Liver (tissue), 9 donors: ENCODE results near the gene ATF4. TPM values are rescaled to one million over a fixed set of nuclear protein-coding genes. Genes with fewer than 3 reads are reported as not detected.

Experiments used
- DNase-seq: peaks from one replicate; pipeline ENCODE4 v3.0.0-alpha.2; 2017; ENCODE audit warnings: low spot score
- H3K27ac ChIP-seq, 2 donors: one replicate each; pipeline ENCODE4 v1.7.0; 2013; ENCODE audit warnings: inconsistent platforms in 2 of 2, low read length in 2 of 2, control low read depth in 1 of 2, low read depth in 1 of 2, mild to moderate bottlenecking in 1 of 2
- H3K27me3 ChIP-seq, 4 donors: one replicate each; pipeline versions ENCODE4 v1.6.1 to v1.7.0; 2013; ENCODE audit warnings: low read length in 3 of 4, inconsistent platforms in 1 of 4, mild to moderate bottlenecking in 1 of 4, moderate library complexity in 1 of 4; ENCODE audit not compliant: control insufficient read depth in 4 of 4, insufficient read depth in 4 of 4
- H3K36me3 ChIP-seq, 4 donors: one replicate each; pipeline versions ENCODE4 v1.6.1 to v1.7.0; 2013; ENCODE audit warnings: low read length in 3 of 4, mild to moderate bottlenecking in 3 of 4, low read depth in 1 of 4, moderate library complexity in 1 of 4; ENCODE audit not compliant: control insufficient read depth in 4 of 4, insufficient read depth in 3 of 4
- H3K4me1 ChIP-seq, 4 donors: one replicate each; pipeline versions ENCODE4 v1.6.1 to v1.7.0; 2013; ENCODE audit warnings: low read length in 3 of 4, mild to moderate bottlenecking in 3 of 4, moderate library complexity in 1 of 4; ENCODE audit not compliant: control insufficient read depth in 4 of 4, insufficient read depth in 4 of 4
- H3K4me3 ChIP-seq, 3 donors: one replicate each; pipeline versions ENCODE4 v1.6.1 to v1.7.0; 2013; ENCODE audit warnings: low read length in 3 of 3, control low read depth in 1 of 3, low read depth in 1 of 3, mild to moderate bottlenecking in 1 of 3
- H3K9ac ChIP-seq, 2 donors: one replicate each; pipeline ENCODE4 v1.7.0; 2013; ENCODE audit warnings: low read length in 2 of 2, mild to moderate bottlenecking in 2 of 2, moderate library complexity in 2 of 2, control low read depth in 1 of 2, low read depth in 1 of 2
- H3K9me3 ChIP-seq, 4 donors: one replicate each; pipeline versions ENCODE4 v1.6.1 to v1.7.0; 2013; ENCODE audit warnings: low read length in 3 of 4; ENCODE audit not compliant: control insufficient read depth in 4 of 4
- ATF3 ChIP-seq: IDR thresholded peaks from 2 replicates; pipeline ENCODE4 v1.6.1; 2016; ENCODE audit warnings: antibody characterized with exemption
- CTCF ChIP-seq: fragments of 150-350 bp; IDR thresholded peaks from 2 replicates; pipeline ENCODE4 v1.5.1; 2017; ENCODE audit warnings: improper control_type of control experiment, low read depth, low read length; ENCODE audit not compliant: missing input control
- EGR1 ChIP-seq, 2 donors: IDR thresholded peaks; 2 replicates each; pipeline ENCODE4 v1.6.1; 2016 to 2018; ENCODE audit warnings: antibody characterized with exemption in 2 of 2, low read depth in 2 of 2
- FOXA1 ChIP-seq: IDR thresholded peaks from 2 replicates; pipeline ENCODE4 v1.6.1; 2016; ENCODE audit warnings: antibody characterized with exemption
- FOXA2 ChIP-seq: IDR thresholded peaks from 2 replicates; pipeline ENCODE4 v1.6.1; 2016; ENCODE audit warnings: antibody characterized with exemption
- GABPA ChIP-seq, 2 donors: IDR thresholded peaks in 1 of 2; conservative IDR thresholded peaks in 1 of 2; 2 replicates each; pipeline ENCODE4 v1.6.1; 2016; ENCODE audit warnings: antibody characterized with exemption in 2 of 2, mild to moderate bottlenecking in 1 of 2, moderate library complexity in 1 of 2
- HNF4A ChIP-seq, 2 donors: conservative IDR thresholded peaks; 2 replicates each; pipeline ENCODE4 v1.6.1; 2016; ENCODE audit warnings: antibody characterized with exemption in 2 of 2, mild to moderate bottlenecking in 2 of 2
- HNF4G ChIP-seq: IDR thresholded peaks from 2 replicates; pipeline ENCODE4 v1.6.1; 2016; ENCODE audit warnings: antibody characterized with exemption
- JUND ChIP-seq, 2 donors: IDR thresholded peaks; 2 replicates each; pipeline ENCODE4 v1.6.1; 2016; ENCODE audit warnings: antibody characterized with exemption in 2 of 2
- NR2F2 ChIP-seq: IDR thresholded peaks from 2 replicates; pipeline ENCODE4 v1.6.1; 2016; ENCODE audit warnings: antibody characterized with exemption
- RAD21 ChIP-seq, 2 donors: IDR thresholded peaks; 2 replicates each; pipeline ENCODE4 v1.6.1; 2016; ENCODE audit warnings: antibody characterized with exemption in 2 of 2, mild to moderate bottlenecking in 2 of 2
- REST ChIP-seq: IDR thresholded peaks from 2 replicates; pipeline ENCODE4 v1.6.1; 2016; ENCODE audit warnings: antibody characterized with exemption, mild to moderate bottlenecking
- RXRA ChIP-seq, 2 donors: IDR thresholded peaks; 2 replicates each; pipeline ENCODE4 v1.6.1; 2017 to 2018; ENCODE audit warnings: antibody characterized with exemption in 2 of 2, mild to moderate bottlenecking in 1 of 2
- SP1 ChIP-seq: IDR thresholded peaks from 2 replicates; pipeline ENCODE4 v1.6.1; 2018; ENCODE audit warnings: antibody characterized with exemption, mild to moderate bottlenecking
- TAF1 ChIP-seq: conservative IDR thresholded peaks from 2 replicates; pipeline ENCODE4 v1.6.1; 2016; ENCODE audit warnings: antibody characterized with exemption, mild to moderate bottlenecking
- YY1 ChIP-seq: IDR thresholded peaks from 2 replicates; pipeline ENCODE4 v1.6.1; 2016; ENCODE audit warnings: antibody characterized with exemption, mild to moderate bottlenecking
- ZBTB33 ChIP-seq: IDR thresholded peaks from 2 replicates; pipeline ENCODE4 v1.6.1; 2016; ENCODE audit warnings: antibody characterized with exemption
- WGBS: extraction: QIAGEN DNeasy Blood & Tissue Kit; methylation state at CpG from one replicate; pipeline ENCODE4 v1.1.7; 2013; 5-methylcytosine and 5-hydroxymethylcytosine counted together
- polyA plus RNA-seq, 2 donors: library from polyadenylated mRNA; stranded (reverse) in 1 of 2; unstranded in 1 of 2; fragments of 200-250 nt in 1 of 2; fragments of >200 nt in 1 of 2; fragmentation: Nextera tagmentation in 1 of 2; extraction: Ambion mirVana in 1 of 2; gene quantifications; one replicate each; pipeline versions ENCODE4 v1.2.1 to v1.2.3, GENCODE V29; 2013 to 2015
- total RNA-seq, 2 donors: library from RNA; depleted of rRNA; stranded (reverse); fragments of >200 nt; gene quantifications; one replicate each; pipeline ENCODE4 v1.2.3, GENCODE V29; 2014
- donor health status: healthy.
- donor health status: healthy.
- donor health status: healthy.
- donor health status: healthy.
- donor health status: healthy.

The ATF4 gene
- total and polyA plus RNA-seq, 4 donors, result 112 to 211 (median 169) TPM

GRCh38 chr22:39490966-39491680, 29.2 kb upstream of the ATF4 start:
- DNase-seq, result no peak
- 76% methylated on average over 9 of the region's 9 CpGs for WGBS
- H3K27me3 ChIP-seq, result no peaks in the 10 kb centered on the region
- no peak overlapping the region for H3K9ac ChIP-seq
- H3K4me3 ChIP-seq, result no peak overlapping the region
- H3K9me3 ChIP-seq, result no peaks in the 10 kb centered on the region
- no peak overlapping the region for H3K27ac ChIP-seq
- no peaks in the 10 kb centered on the region for H3K4me1 ChIP-seq
- TF ChIP-seq ZBTB33, result no peak
- TF ChIP-seq HNF4G, result no peak
- no peak for TF ChIP-seq JUND (IDR thresholded peaks at IDR 0.05)
- TF ChIP-seq TAF1, result no peak
- TF ChIP-seq EGR1 (IDR thresholded peaks at IDR 0.05; ENCODE audit: low read depth in 2 of 2), result no peak
- TF ChIP-seq HNF4A (conservative IDR thresholded peaks at IDR 0.05), result no peak
- TF ChIP-seq SP1, result no peak
- no peak for TF ChIP-seq RAD21 (IDR thresholded peaks at IDR 0.05)
- no peak for TF ChIP-seq GABPA (IDR thresholded peaks at IDR 0.05 in 1 of 2, conservative IDR thresholded peaks at IDR 0.05 in 1 of 2)
- TF ChIP-seq NR2F2, result no peak
- no peak for TF ChIP-seq REST
- TF ChIP-seq ATF3, result no peak
- TF ChIP-seq CTCF, result no peak
- no peak for TF ChIP-seq FOXA2
- TF ChIP-seq RXRA (IDR thresholded peaks at IDR 0.05), result no peak
- TF ChIP-seq YY1, result no peak
- TF ChIP-seq FOXA1, result no peak
- no peaks in the 10 kb centered on the region for H3K36me3 ChIP-seq
